OCI-LY7 (cell line): ENCODE results near the gene LFNG.

Experiments used
- CTCF ChIP-seq: fragments of 200-600 bp; sonication (generic); conservative IDR thresholded peaks from 2 replicates; pipeline ENCODE4 v1.5.1; 2014; ENCODE audit warnings: mild to moderate bottlenecking, antibody characterized with exemption, low read length, moderate library complexity, mixed read lengths
- EZH2phosphoT487 ChIP-seq: fragments of 200-600 bp; sonication (generic); IDR thresholded peaks from 2 replicates; pipeline ENCODE4 v1.6.1; 2018; ENCODE audit warnings: low read depth, borderline replicate concordance, mild to moderate bottlenecking, mixed run types, antibody characterized with exemption, low read length, moderate library complexity, mixed read lengths

GRCh38 chr7:2545746-2546425 is 26.3 kb downstream of the LFNG start:
- no peak for TF ChIP-seq EZH2phosphoT487
- TF ChIP-seq CTCF: no peak
